Activated CD8-positive, alpha-beta memory T cell treated with anti-CD3 and anti-CD28 coated beads, Interleukin-2, amount 50 U/mL, for 1 hour (primary cell): ENCODE results near the gene NPAS3.

Source experiments
- DNase-seq: peaks from one replicate; pipeline ENCODE4 v3.0.0-alpha.2; 2020; ENCODE audit errors: extremely low read depth

NPAS3 gene

DNA sequence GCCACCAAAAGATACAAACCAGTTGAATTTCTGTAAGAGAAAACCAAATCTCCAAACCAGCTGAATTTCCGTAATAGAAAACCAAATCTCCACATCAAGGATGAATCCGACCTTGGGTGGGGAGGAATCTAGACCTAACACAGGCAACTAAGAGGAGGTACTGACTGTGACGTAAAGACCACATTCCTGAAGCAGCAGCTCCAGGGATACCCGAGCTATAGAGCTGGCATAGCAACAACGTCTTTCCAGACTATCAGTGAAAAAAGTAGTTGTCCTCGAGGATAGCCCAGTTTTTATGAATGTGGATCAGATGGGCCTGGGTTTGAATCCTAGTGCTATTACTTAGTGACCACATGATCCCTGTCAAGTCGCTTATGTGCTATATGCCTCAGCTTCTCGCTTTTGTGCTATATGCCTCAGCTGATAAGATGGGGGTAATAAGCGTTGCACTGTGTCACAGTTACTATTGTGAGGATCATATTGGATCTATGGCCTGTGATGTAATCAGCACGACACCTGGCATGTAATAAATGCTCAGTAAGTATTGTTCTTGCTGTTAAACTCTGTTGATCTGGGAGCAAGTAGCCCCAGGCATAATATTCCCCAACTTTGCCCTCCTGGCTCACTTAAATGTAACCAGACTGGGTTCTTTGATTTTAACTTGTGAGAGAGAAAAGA is 898.4 kb downstream of the NPAS3 start:
- DNase-seq: no peak

DNA sequence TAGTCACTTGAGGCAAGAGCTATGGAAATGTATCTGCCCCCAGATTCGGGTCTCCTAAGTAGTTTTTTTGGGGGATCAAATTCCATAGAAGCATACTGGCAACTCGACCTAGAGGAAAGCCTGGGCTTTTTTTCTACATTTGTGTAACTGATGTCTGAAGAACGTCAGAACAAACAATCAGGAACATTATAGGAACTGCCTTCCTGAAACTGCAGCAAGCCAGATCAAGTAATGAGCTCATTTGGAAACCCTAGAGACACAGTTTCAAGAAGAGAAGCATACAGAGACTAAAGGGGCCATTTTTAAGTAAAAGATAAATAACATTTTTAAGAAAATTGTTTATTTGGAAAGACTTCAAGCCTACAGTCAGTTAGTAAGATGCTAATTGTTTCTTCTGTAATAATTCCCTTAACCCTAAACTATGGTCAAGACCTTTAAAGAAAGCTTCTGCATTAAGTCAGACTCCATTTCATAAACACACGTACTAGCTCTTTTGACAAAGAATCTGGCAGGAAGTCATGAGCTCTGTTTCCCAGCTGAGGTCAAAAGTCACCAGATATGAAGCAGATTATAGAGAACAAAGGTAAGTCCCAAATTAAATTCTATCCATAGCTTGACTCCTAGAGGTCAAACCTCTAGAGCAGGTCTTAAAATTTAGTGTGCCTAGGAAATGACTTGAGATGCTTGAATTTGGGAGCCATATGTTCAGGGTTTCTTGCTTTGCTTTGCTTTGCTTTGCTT is 899.4 kb downstream of the NPAS3 start:
- DNase-seq: no peak

DNA sequence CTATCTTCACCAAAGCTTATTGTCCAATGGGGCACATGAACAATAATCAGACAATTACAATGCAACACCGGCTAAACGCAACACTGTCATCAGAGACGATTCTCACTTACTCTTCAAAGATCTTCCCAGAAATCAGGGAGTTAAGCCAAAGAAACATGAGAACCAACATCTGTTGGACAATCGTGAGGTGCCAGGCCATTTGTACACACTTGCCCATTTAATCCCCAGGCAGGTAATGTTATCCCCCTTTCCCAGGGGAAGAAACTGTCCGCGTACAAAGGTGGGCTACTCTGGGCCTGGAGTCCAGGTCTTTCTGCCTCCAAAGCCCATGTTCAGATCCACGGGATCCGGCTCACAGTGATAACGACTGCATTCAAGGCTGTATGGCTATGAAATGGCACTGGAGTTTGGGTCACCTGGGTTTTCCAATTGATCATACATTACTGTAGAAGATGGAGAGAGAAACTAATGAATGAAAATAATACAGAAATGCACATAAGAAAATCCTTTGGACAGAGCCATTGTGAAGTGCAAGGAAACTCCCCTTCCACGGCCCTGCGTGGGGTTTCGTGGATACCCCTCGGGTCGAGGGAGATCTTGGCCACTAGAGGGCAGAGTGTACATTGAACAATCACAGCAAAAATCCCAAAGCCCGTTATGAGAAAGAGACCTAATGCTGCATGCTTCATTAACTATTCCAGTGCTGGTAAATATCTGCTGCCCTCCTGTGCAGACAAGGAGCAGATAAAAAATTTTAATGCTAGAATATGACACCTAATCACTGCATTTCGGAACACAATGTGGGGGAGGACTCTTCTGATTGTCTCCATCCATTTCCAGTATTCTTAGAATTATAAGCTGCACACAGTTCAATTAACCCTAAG is 900.8 kb downstream of the NPAS3 start:
- DNase-seq: no peak

DNA sequence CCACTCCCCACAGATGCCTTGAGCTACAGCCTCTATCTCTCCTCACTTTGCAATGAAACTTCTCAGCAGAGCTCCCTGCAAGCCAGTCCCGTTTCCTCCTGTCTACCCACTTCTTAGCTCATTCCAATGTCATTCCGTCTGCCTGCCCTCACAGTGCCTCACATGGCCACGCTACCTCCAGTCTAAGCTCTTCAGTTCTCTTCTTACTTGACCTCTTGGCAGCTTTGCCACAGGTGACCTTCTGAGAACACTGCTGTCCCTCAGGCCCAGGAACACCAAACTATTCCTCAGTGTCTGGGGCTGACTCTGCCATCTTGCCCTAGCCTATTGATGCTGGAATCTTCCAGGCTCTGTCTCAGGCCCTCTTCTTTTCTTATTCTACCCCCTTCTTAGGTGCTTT is 902.1 kb downstream of the NPAS3 start:
- DNase-seq: no peak

DNA sequence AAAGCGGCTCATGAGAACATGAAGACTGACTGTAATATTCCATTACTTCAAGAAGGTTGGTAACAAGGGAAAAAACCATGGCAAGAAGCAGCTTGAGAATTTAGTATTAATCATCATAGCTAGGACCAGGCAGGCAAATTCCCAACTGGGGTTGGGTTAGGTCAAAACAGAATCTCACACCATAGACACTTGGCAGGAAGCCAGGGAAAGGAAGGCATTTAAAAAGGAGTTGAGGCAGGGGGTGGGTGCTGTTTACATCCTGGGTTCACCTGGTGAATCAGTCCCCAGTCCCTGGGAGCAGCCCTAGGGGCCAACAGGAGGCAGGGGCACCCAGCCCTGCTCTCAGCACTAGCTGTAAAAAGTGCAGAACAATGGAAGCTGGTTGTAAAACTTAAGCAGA is 903.6 kb downstream of the NPAS3 start:
- no peak for DNase-seq

DNA sequence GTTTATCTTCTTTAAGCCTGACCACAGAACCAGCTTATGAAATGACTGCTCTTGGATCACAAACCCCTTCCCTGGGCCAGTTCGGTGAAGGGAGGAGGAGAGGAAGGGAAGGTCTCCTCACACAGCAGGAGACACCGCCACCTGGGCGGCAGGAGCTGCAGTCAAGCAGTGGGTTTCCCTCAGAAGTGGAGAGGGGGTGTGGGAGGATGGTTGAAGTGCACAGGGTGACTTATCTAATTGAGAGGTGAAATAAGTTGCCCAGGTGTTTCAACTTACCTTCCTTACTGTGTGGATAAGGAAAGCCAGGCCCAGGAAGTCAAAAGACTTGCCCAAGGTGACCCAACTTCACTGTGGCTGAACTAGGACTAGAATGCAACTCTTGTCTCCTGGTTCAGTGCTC is 905.4 kb downstream of the NPAS3 start:
- no peak for DNase-seq

DNA sequence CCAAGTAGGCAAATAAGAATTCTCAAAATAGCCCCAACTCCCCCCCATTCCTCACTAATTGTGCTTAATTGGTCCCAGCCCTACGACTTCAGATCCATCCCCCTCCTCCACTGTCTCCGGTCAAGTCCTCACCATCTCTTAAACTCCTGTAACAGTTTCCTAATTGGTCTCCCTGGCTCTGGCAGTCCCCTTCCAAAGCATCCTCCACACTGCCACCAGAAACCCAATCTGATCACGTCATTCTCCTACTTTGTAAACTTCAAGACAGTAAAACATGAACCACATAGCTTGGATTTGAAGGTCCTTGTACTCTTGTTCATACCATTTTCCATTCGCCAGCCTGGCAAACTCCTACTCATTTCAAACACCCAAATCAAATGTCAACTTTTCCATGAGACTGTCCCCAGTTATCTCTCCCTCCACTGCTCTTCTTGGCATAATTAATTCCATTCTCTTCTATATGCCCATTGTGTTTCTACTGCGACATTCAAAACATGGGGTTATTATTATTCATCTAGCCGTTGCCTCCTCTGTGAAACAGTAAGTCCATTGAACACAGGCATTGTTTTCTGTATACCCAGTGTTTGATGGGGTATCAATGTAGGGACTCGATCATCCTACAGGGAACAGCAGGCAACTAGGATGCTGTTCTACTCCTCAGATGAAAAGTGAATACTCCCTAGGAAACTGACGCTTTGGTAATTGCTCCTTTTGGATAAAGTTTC is 907.6 kb downstream of the NPAS3 start:
- DNase-seq: no peak

DNA sequence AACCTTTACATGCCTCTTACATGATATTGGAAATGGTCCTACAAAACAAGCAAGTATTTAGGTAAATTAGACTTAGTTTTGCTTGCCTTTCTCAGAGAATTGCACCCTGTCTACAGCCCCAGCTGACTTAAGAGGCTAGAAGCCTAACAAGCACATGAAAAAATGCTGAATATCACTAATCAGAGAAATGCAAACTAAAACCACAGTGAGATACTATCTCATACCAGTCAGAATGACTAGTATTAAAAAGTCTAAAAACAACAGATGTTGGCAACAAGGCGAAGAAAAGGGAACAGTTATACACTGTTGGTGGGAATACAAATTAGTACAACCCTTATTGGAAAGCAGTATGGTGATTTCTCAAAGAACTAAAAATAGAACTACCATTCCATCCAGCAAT is 908.4 kb downstream of the NPAS3 start:
- DNase-seq: no peak

DNA sequence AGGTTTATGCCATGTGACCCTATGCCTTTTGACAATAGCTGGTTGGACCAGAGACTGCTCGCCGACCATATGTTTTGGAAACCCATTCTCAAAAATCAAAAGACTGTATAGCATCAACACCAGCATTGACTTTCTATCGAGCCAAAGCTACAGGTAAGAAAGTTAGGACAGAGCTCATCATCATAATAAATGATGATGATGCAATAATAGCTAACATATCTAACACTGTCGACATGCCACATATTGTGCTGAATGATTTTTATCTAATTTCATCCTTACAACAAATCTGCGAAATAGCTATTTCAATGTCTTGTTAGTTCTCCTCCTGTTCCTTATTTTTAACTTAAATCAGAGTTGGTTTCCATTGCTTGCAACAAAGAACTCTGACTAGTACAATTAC is 909.3 kb downstream of the NPAS3 start:
- DNase-seq: no peak

DNA sequence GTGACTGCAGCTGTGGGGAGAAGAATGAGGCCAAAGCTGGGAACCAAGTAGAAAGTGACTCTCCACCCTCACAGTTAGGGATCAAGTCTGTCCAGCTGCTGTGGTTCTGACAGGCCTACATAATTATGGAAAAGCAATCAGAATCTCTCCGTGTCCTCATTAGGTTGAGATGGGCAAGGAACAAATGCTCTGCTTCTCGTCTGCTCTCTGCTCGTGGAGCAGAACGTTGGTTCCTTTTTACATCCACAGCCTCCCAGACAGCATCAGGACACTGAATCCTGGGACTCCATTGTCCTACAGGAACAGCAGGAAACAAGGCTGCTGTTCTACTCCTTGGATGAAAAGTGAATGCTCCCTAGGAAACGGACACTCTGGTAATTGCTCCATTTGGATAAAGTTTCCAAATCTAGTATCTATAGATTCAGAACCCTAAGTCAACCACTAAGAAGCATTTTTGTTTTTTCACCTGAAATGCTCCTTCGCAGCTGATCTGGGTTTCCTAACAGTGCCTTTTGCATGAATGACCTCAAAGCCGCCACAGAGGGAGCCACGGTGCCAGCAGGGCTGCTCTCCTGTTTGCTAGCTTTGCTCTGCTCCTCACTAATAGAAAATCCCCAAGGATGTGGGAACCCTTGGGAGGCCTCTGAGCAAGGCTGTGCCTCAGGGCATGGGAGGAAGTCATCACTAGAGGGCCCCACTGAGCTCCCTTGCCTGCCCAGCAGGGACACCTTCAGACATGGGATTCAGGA is 910.2 kb downstream of the NPAS3 start:
- DNase-seq: no peak

DNA sequence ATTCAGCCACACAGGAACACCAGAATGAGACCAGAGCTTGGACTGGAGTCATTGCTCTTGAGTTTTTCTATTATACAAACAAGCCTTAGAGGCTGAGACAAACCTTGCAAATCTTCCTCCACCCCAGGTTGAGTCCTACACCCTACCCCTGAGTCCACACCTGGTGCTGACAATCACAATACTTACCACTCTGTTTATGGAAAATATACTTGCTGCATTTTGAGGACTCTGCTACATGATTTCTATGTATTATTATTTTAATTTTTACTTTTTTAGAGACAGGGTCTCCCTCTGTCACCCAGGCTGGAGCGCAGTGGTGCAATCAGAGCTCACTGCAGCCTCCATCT is 910.7 kb downstream of the NPAS3 start:
- no peak for DNase-seq

DNA sequence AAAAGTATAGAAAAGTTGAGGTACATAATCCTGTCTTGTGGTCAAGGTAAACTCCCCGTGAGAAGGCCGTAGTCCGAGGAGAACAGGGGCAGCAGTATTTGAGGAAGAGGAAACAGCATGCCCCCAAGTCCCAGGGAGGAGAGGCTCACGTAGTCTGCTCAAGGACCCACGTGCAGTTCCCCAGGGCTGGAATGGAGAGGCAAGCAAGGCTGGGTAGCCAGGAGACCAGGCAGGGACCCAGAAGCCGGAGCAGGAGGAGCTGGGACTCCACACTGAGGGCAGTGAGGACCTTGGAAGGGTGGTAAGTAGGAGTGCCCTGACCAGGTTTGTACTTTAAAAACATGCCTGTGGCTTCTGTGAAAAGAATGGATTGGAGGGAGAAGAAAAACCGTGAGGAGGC is 912.1 kb downstream of the NPAS3 start:
- no peak for DNase-seq

DNA sequence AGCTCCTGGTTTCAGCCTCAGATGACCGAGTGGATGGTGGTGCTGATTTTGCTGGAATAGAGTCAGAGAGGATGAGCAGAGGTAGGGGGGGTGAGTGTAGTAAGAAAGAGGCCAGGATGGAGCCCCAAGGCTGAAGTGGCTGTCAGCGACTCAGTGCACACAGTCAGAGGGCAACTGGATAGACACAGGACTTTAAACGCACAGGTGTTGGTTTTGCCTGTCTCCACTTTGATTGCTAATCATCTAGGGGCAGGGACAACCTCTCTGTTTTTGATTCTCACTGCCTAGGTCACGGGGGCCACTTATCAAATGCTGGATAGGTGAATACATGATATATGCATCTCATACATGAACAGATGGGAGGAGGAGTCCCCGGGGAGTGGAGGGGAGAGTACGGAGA is 912.7 kb downstream of the NPAS3 start:
- DNase-seq: no peak

DNA sequence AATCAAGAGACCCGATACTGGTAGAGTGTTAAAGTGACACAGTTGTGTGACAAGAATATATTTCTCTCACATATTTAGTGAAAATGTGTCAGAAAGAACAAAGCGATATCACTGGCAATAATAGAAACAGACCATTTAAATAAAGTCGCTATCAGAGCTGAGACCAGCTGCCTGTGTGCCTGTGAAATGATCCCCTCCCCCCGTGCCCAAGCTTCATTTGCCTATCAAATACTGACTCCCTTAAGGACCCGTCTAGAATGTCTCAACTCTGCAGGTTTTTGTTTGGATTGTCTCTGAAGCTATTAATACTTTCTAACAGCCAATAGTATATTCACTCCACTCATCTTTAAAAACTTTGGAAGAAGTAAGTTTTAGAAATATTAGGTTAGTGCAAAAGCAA is 913.3 kb downstream of the NPAS3 start:
- no peak for DNase-seq
